Naive thymus-derived CD8-positive, alpha-beta T cell (primary cell): ENCODE data around the gene ACAD9. TPM values are rescaled to one million over a fixed set of nuclear protein-coding genes. Genes with fewer than 3 reads are reported as not detected.
A peak's percentile ranks its signal among the peaks of the same experiment; 100 is the strongest.

Experiments used
- ATAC-seq, 2 donors: fragments of 150-1000 bp; cut with Tn5 transposase in 1 of 2; sonication (Bioruptor Pico), chemical (Tn5 transposase) in 1 of 2; 1 replicate in 1 of 2; 2 replicates in 1 of 2; pipeline ENCODE4 v1.10.0; 2021; ENCODE audit warnings: mild to moderate bottlenecking in 2 of 2, moderate library complexity in 2 of 2
- POLR2A ChIA-PET: fragments of 350-600 bp; sonication (Branson Sonifier 250); formaldehyde crosslinking; loops from one replicate; lab custom pipeline; 2021; ENCODE audit warnings: antibody characterized with exemption; lab: Charles Lee
- DNase-seq, 10 donors: peaks; one replicate each; pipeline versions ENCODE4 v3.0.0 to v3.0.0-alpha.2; 2020 to 2022
- H3K27ac Mint-ChIP-seq, 10 donors: one replicate each; pipeline ENCODE4 v1.8.0; 2020 to 2022; ENCODE audit warnings: mild to moderate bottlenecking in 10 of 10, mixed read lengths in 10 of 10, moderate library complexity in 4 of 10, inconsistent platforms in 1 of 10
- H3K27me3 Mint-ChIP-seq, 5 donors: one replicate each; pipeline ENCODE4 v1.8.0; 2021 to 2022; ENCODE audit warnings: mixed read lengths in 5 of 5
- H3K36me3 Mint-ChIP-seq, 3 donors: one replicate each; pipeline ENCODE4 v1.8.0; 2020 to 2022; ENCODE audit warnings: mixed read lengths in 3 of 3, mild to moderate bottlenecking in 2 of 3, inconsistent platforms in 1 of 3
- H3K4me1 Mint-ChIP-seq, 4 donors: one replicate each; pipeline ENCODE4 v1.8.0; 2021 to 2022; ENCODE audit warnings: mixed read lengths in 4 of 4
- H3K4me3 Mint-ChIP-seq, 10 donors: one replicate each; pipeline ENCODE4 v1.8.0; 2020 to 2022; ENCODE audit warnings: mild to moderate bottlenecking in 10 of 10, mixed read lengths in 10 of 10, moderate library complexity in 6 of 10, inconsistent platforms in 1 of 10
- H3K9me3 Mint-ChIP-seq, 9 donors: one replicate each; pipeline ENCODE4 v1.8.0; 2020 to 2022; ENCODE audit warnings: mixed read lengths in 9 of 9, mild to moderate bottlenecking in 3 of 9, inconsistent platforms in 1 of 9, moderate library complexity in 1 of 9
- polyA plus RNA-seq, 3 donors: library from polyadenylated mRNA; unstranded; fragments of 300-500 nt; fragmentation: Illumina TruSeq; gene quantifications; one replicate each; pipeline ENCODE4 v1.2.3, GENCODE V29; 2021
- total RNA-seq, 8 experiments: library from RNA in 2 of 8; stranded (reverse) in 2 of 8; gene quantifications; one replicate each; pipeline ENCODE4 v1.2.3 and lab custom pipeline; 2021 to 2026

ACAD9 gene
- total and polyA plus RNA-seq, 5 experiments from 2014 or later = 14.0 to 61.3 (median 20.4) TPM

- DNase-seq (no peak), ATAC-seq (no peak)
- Mint-ChIP-seq H3K4me1 (peaks cover 0 to 6% (median 0%) of the 10 kb centered on the region in 4 donors), H3K36me3 (no peaks in the 10 kb centered on the region), H3K27ac (no peak overlapping the region), H3K4me3 (no peak overlapping the region), H3K27me3 (peaks cover 0 to 3% (median 0%) of the 10 kb centered on the region in 5 donors), H3K9me3 (peaks cover 0 to 5% (median 0%) of the 10 kb centered on the region in 9 donors)
- POLR2A ChIA-PET = interaction anchor here (1.9 kb wide), 1 partner anchor 52 kb away, joined by 5 read pairs; the partner anchor contains the start of gene ACAD9
Measured at GRCh38 chr3:128931046-128931445, 51.6 kb downstream of the ACAD9 start.

GRCh38 chr3:128932516-128933212 is 53.2 kb downstream of the ACAD9 start:
- H3K36me3 Mint-ChIP-seq = no peaks in the 10 kb centered on the region
- H3K4me3 Mint-ChIP-seq = no peak overlapping the region
- no peaks in the 10 kb centered on the region for H3K9me3 Mint-ChIP-seq
- ATAC-seq (no peak), DNase-seq (no peak)
- peak overlapping the region in 1 of 10 donors; percentile 31 for H3K27ac Mint-ChIP-seq
- POLR2A ChIA-PET = no interaction called here
- H3K27me3 Mint-ChIP-seq = peaks cover 0 to 3% (median 0%) of the 10 kb centered on the region in 5 donors
- peaks cover 0 to 1% (median 0%) of the 10 kb centered on the region in 4 donors for H3K4me1 Mint-ChIP-seq

DNA sequence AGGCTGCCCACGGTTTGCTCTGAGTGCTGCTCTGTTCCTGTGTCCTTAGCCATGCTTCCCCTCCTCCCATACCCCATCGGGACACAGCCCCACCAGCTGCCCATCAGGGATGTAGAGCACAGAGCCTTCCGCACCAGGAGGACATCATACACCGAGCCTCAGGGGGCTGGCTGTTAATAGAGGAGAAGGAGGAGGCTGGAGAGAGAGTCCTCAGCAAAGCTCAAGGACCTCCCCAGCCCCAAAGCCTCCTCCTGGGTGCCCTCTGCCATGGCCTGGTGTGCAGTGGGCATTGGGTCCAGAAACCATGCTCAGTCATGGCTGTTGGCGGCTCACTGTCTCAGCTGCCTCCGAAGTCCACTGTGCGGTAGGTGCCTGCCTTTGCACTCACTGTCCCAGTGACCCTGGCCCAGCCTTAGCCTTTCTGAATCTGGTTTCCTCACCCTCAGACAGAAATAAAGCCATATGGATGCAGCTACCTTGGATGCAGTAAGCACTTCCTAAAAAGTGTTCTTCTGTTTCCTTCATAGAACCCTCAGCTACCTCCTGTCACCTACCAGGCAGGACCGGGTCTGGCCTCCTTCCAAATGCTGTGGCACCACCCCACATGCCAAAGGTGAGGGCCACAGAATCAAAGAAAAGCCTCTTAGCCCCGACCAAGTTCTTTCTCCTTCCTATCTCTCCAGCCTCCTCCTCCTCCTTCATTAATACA is 53.9 kb downstream of the ACAD9 start:
- Mint-ChIP-seq H3K4me3 (no peak overlapping the region), H3K36me3 (no peaks in the 10 kb centered on the region), H3K27ac (peak overlapping the region in 2 of 10 donors; percentile 11 to 22), H3K27me3 (peaks cover 0 to 3% (median 0%) of the 10 kb centered on the region in 5 donors), H3K9me3 (no peaks in the 10 kb centered on the region), H3K4me1 (peaks cover 0 to 1% (median 0%) of the 10 kb centered on the region in 4 donors)
- POLR2A ChIA-PET = interaction anchor here (0.9 kb wide), 1 partner anchor 11 kb away, joined by 3 read pairs; no protein-coding TSS in a partner anchor
- no peak for ATAC-seq
- DNase-seq = no peak

- Mint-ChIP-seq H3K4me3 (no peak overlapping the region), H3K9me3 (no peaks in the 10 kb centered on the region), H3K27ac (peak overlapping the region in 2 of 10 donors; percentile 21 to 22), H3K4me1 (peaks cover 0 to 1% (median 0%) of the 10 kb centered on the region in 4 donors), H3K36me3 (no peaks in the 10 kb centered on the region), H3K27me3 (peaks cover 0 to 1% (median 0%) of the 10 kb centered on the region in 5 donors)
- ATAC-seq (no peak), DNase-seq (no peak)
- POLR2A ChIA-PET = interaction anchor here (0.9 kb wide), 1 partner anchor 12 kb away, joined by 3 read pairs; no protein-coding TSS in a partner anchor
Measured at GRCh38 chr3:128933922-128934253, 54.5 kb downstream of the ACAD9 start.

GRCh38 chr3:128935922-128936321 is 56.5 kb downstream of the ACAD9 start:
- DNase-seq (no peak), ATAC-seq (no peak)
- POLR2A ChIA-PET = no interaction called here
- peaks cover 0 to 1% (median 0%) of the 10 kb centered on the region in 4 donors for H3K4me1 Mint-ChIP-seq
- H3K36me3 Mint-ChIP-seq = no peaks in the 10 kb centered on the region
- no peak overlapping the region for H3K27ac Mint-ChIP-seq
- H3K27me3 Mint-ChIP-seq = peaks cover 0 to 4% (median 0%) of the 10 kb centered on the region in 5 donors
- H3K4me3 Mint-ChIP-seq = no peak overlapping the region
- H3K9me3 Mint-ChIP-seq = no peaks in the 10 kb centered on the region

DNA sequence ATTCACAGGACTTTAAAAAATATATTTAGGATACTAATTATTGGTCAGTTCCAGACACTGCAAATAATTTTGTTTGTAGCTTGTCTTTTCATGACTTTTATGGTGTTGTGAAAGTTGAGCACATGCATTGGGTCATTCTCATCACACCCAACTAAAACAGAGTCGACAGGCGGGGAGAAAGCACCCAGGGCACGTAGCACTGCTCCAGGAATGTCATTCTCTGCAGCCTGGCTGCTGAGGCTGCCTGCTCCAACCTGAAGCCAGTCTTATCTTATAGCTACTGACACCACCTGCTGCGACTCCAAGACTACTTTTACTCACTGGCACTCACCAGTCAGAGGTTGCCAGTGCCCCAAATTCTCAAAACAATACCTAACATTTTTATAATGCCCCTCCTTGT is 56.9 kb downstream of the ACAD9 start:
- Mint-ChIP-seq H3K9me3 (no peaks in the 10 kb centered on the region), H3K4me1 (peaks cover 0 to 1% (median 0%) of the 10 kb centered on the region in 4 donors), H3K27ac (no peak overlapping the region), H3K36me3 (no peaks in the 10 kb centered on the region), H3K27me3 (peaks cover 0 to 4% (median 0%) of the 10 kb centered on the region in 5 donors), H3K4me3 (no peak overlapping the region)
- POLR2A ChIA-PET = no interaction called here
- ATAC-seq (no peak), DNase-seq (no peak)

DNA sequence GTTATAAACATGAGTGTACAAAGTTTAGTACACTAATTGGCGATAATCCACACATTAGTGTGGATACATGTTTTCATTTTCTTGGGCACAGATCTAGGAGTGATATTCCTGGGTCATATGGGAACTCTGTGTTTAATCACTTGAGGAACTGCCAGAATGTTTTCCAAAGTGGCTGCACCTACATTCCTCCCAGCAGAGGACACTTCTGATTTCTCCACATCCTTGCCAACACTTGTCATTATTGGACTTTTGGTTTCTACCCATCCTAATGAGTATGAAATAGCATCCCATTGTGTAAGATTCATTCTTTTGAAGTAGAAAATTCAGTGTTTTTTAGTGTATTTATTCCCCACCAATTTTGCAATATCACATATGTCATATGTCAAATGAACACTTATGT is 60.8 kb downstream of the ACAD9 start:
- no peaks in the 10 kb centered on the region for H3K36me3 Mint-ChIP-seq
- DNase-seq (no peak), ATAC-seq (no peak)
- peaks cover 0 to 1% (median 0%) of the 10 kb centered on the region in 4 donors for H3K4me1 Mint-ChIP-seq
- peaks cover 0 to 6% (median 0%) of the 10 kb centered on the region in 5 donors for H3K27me3 Mint-ChIP-seq
- H3K27ac Mint-ChIP-seq = no peak overlapping the region
- H3K9me3 Mint-ChIP-seq = no peaks in the 10 kb centered on the region
- H3K4me3 Mint-ChIP-seq = no peak overlapping the region
- POLR2A ChIA-PET = no interaction called here

DNA sequence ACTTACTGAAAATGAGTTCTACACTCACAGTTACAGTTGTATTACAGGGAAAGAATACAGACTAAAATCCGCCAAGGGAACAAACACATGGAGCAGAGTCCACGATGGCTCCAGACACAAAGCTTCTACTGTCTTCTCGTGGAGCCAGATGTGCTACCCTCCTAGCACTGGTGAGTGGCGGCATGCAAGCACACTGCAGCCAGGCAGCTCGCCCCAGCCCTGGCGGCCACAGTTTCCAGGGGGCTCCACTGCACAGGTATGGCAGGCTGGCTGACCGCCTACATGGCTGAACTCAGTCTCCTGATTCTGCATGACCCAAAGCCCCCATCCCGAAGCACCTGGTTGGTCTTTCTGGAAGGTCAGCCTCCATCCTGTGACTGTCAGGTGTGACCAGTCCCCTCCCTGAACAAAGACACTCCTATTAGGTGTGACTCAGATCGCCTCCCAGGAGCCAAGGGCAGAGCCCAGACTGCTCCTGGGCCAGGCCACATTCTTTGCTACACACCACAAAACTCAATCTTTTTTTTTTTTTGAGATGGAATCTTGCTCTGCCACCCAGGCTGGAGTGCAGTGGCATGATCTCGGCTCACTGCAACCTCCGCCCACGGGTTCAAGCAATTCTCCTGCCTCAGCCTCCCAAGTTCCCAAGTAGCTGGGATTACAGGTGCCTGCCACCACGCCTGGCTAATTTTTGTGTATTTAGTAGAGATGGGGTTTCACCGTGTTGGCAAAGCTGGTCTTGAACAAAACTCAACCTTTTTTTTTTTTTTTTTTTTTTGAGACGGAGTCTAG is 62.9 kb downstream of the ACAD9 start:
- Mint-ChIP-seq H3K4me1 (no peaks in the 10 kb centered on the region), H3K9me3 (no peaks in the 10 kb centered on the region), H3K27ac (no peak overlapping the region), H3K36me3 (no peaks in the 10 kb centered on the region), H3K27me3 (peaks cover 0 to 6% (median 0%) of the 10 kb centered on the region in 5 donors), H3K4me3 (no peak overlapping the region)
- no peak for DNase-seq
- ATAC-seq = no peak
- POLR2A ChIA-PET = no interaction called here

DNA sequence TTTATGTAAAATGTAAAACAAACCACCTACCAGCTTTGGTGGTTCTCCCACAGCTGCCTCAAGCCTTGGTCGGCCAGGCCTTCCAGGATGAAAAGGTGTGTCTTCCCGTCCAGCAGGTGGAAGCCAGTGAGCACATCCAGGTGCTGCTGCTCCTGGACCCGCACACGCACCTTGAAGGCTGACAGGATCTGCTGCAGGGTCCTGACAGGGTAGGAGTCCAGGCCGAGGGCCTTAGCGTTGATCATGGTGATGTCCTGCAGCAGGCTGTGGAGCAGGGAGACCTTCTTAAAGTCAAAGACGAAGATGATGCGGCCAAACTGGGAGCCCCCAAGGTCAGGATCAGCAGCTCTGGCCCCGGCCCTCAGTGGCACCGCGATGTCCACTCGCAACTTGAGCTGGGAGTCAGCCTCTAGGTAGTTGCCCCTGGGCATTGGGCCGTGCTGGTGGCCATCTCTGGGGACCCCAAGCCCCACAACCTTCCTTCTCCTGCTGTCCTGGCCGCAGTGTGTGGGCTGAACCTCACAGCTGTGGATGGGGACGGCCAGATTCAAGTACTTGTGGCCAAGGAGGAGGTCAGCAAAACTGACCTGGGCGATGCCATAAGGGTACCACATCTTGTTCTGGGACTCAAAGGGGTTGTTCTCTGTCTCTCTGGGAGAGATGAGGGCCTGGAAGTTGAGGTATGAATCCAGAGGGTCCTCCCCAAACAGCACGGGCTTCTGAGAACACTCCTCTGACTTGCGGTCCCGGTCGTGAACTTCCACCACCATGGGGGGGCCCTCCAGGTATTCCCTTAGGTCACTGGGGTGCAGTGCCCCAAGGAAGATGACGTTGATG is 65.8 kb downstream of the ACAD9 start:
- no peaks in the 10 kb centered on the region for H3K36me3 Mint-ChIP-seq
- ATAC-seq = no peak

GRCh38 chr3:128945878-128946175 is 66.4 kb downstream of the ACAD9 start:
- ATAC-seq (no peak), DNase-seq (no peak)
- Mint-ChIP-seq H3K9me3 (no peaks in the 10 kb centered on the region), H3K36me3 (no peaks in the 10 kb centered on the region), H3K4me1 (no peaks in the 10 kb centered on the region), H3K27ac (no peak overlapping the region), H3K27me3 (peaks cover 0 to 3% (median 0%) of the 10 kb centered on the region in 5 donors), H3K4me3 (no peak overlapping the region)
- POLR2A ChIA-PET = no interaction called here

More for the DNA sequence above, 65.8 kb downstream of the ACAD9 start:
- Mint-ChIP-seq H3K4me1 (no peaks in the 10 kb centered on the region), H3K27me3 (peaks cover 0 to 5% (median 0%) of the 10 kb centered on the region in 5 donors), H3K9me3 (no peaks in the 10 kb centered on the region), H3K27ac (no peak overlapping the region), H3K4me3 (no peak overlapping the region)
- POLR2A ChIA-PET = no interaction called here
- DNase-seq = no peak

GRCh38 chr3:128946411-128946810 is 67.0 kb downstream of the ACAD9 start:
- no peaks in the 10 kb centered on the region for H3K4me1 Mint-ChIP-seq
- peaks cover 0 to 3% (median 0%) of the 10 kb centered on the region in 5 donors for H3K27me3 Mint-ChIP-seq
- ATAC-seq (no peak), DNase-seq (no peak)
- H3K27ac Mint-ChIP-seq = no peak overlapping the region
- H3K36me3 Mint-ChIP-seq = no peaks in the 10 kb centered on the region
- POLR2A ChIA-PET = no interaction called here
- no peaks in the 10 kb centered on the region for H3K9me3 Mint-ChIP-seq
- H3K4me3 Mint-ChIP-seq = no peak overlapping the region

DNA sequence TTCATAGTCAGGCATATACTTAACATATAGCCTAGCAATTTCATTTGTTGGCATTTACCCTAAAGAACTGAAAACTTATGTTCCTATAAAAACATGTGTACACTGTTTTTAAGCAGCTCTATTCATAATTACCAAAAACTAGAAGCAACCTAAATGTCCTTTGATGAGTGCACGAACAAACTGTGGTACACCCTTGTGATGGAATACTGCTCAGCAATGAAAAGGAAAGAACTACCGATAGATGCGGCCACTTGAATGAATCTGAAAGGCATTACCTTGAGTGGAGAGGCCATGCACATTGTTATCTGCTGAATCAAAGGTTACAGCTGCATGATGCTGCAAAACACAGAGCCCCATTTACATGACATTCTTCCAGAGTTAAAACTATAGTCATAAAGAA is 69.7 kb downstream of the ACAD9 start:
- H3K4me1 Mint-ChIP-seq = peaks cover 0 to 2% (median 0%) of the 10 kb centered on the region in 4 donors
- peaks cover 0 to 4% (median 0%) of the 10 kb centered on the region in 9 donors for H3K9me3 Mint-ChIP-seq
- H3K36me3 Mint-ChIP-seq = no peaks in the 10 kb centered on the region
- H3K27me3 Mint-ChIP-seq = peaks cover 0 to 2% (median 0%) of the 10 kb centered on the region in 5 donors
- POLR2A ChIA-PET = no interaction called here
- no peak overlapping the region for H3K4me3 Mint-ChIP-seq
- ATAC-seq (no peak), DNase-seq (no peak)
- no peak overlapping the region for H3K27ac Mint-ChIP-seq
